Ectodermal cell (in vitro differentiated cells): Measurements from ENCODE around the gene METTL23.
"Not testable (repeated sequence)": the region's sequence is repeated elsewhere in the genome, so short reads cannot be mapped to it uniquely, and the experiment has no call there.

ENCODE experiments used
- H3K27ac ChIP-seq: 2 replicates; pipeline ENCODE4 v1.7.0; 2013; ENCODE audit warnings: mild to moderate bottlenecking, low read depth, low read length; ENCODE audit not compliant: insufficient read depth, poor library complexity, severe bottlenecking
- H3K27me3 ChIP-seq: 2 replicates; pipeline ENCODE4 v1.7.0; 2013; ENCODE audit warnings: mild to moderate bottlenecking, low read length; ENCODE audit not compliant: insufficient read depth, control insufficient read depth, poor library complexity, severe bottlenecking
- H3K36me3 ChIP-seq: one replicate; pipeline ENCODE4 v1.7.0; 2013; ENCODE audit warnings: low read length; ENCODE audit not compliant: control insufficient read depth, insufficient read depth
- H3K4me1 ChIP-seq: one replicate; pipeline ENCODE4 v1.7.0; 2013; ENCODE audit warnings: low read length; ENCODE audit not compliant: control insufficient read depth, insufficient read depth
- H3K4me3 ChIP-seq: 2 replicates; pipeline ENCODE4 v1.7.0; 2013; ENCODE audit warnings: low read depth, low read length, control low read depth; ENCODE audit not compliant: insufficient read depth
- H3K9me3 ChIP-seq: 2 replicates; pipeline ENCODE4 v1.7.0; 2013; ENCODE audit warnings: mild to moderate bottlenecking, low read length, moderate library complexity; ENCODE audit not compliant: control insufficient read depth
- WGBS, 2 experiments: methylation state at CpG; one replicate each; pipeline ENCODE4 v1.1.7; 2013; ENCODE audit warnings: missing lambda C conversion rate in 2 of 2; 5-methylcytosine and 5-hydroxymethylcytosine counted together

METTL23 gene

GRCh38 chr17:76725580-76726230 is 934 bp upstream of the METTL23 start:
- 17 to 18% methylated on average over 38 of the region's 38 CpGs for WGBS, 2 experiments
- Histone ChIP-seq H3K4me3 (peak overlapping the region; percentile 77), H3K27me3 (no peaks in the 10 kb centered on the region), H3K4me1 (peaks cover 5% of the 10 kb centered on the region), H3K9me3 (no peaks in the 10 kb centered on the region), H3K36me3 (peaks cover 5% of the 10 kb centered on the region), H3K27ac (peak overlapping the region; percentile 98)

GRCh38 chr17:76726231-76726775 is 336 bp upstream of the METTL23 start, which contains the start of gene JMJD6:
TSS of gene JMJD6 (minus strand) at chr17:76726606. CDS start at chr17:76726475, 131 bp downstream.
- 0% methylated on average over 60 of the region's 60 CpGs for WGBS, 2 experiments
- peak within 1 kb of the TSS; percentile 77 for H3K4me3 ChIP-seq
- no peaks in the 10 kb centered on the region for H3K27me3 ChIP-seq
- peaks cover 6% of the 10 kb centered on the region for H3K36me3 ChIP-seq
- H3K9me3 ChIP-seq, result no peaks in the 10 kb centered on the region
- peaks cover 5% of the 10 kb centered on the region for H3K4me1 ChIP-seq
- H3K27ac ChIP-seq, result peak within 1 kb of the TSS; percentile 98

- Histone ChIP-seq H3K27me3 (no peaks in the 10 kb centered on the region), H3K9me3 (no peaks in the 10 kb centered on the region), H3K4me3 (peak overlapping the region; percentile 77), H3K36me3 (peaks cover 19% of the 10 kb centered on the region), H3K4me1 (peaks cover 5% of the 10 kb centered on the region), H3K27ac (no peak overlapping the region)
- WGBS, 2 experiments, result 87 to 90% methylated on average over 18 of the region's 18 CpGs
Observed at GRCh38 chr17:76727745-76728456, 1.3 kb downstream of the METTL23 start.

GRCh38 chr17:76731800-76732733 is 5.4 kb downstream of the METTL23 start:
- H3K27ac ChIP-seq, result not testable (repeated sequence)
- WGBS, 2 experiments, result 91 to 95% methylated on average over 13 of the region's 13 CpGs

GRCh38 chr17:76732734-76733617 is 6.3 kb downstream of the METTL23 start:
- H3K4me3 ChIP-seq, result no peak overlapping the region
- H3K27me3 ChIP-seq, result no peaks in the 10 kb centered on the region
- H3K9me3 ChIP-seq, result no peaks in the 10 kb centered on the region
- peaks cover 34% of the 10 kb centered on the region for H3K36me3 ChIP-seq
- 96 to 98% methylated on average over 2 of the region's 3 CpGs for WGBS, 2 experiments
- peaks cover 16% of the 10 kb centered on the region for H3K4me1 ChIP-seq
- H3K27ac ChIP-seq, result no peak overlapping the region

More at GRCh38 chr17:76731800-76732733, 5.4 kb downstream of the METTL23 start:
- H3K27me3 ChIP-seq, H3K4me3 ChIP-seq, H3K9me3 ChIP-seq: not testable (repeated sequence)
- Histone ChIP-seq H3K4me1 (peaks cover 16% of the 10 kb centered on the region), H3K36me3 (peaks cover 34% of the 10 kb centered on the region)

- H3K4me1 ChIP-seq, result peaks cover 16% of the 10 kb centered on the region
- no peaks in the 10 kb centered on the region for H3K27me3 ChIP-seq
- WGBS, 2 experiments, result 100% methylated on average over 1 of the region's 1 CpG; no CpG with 5 or more reads in 1 of the 2 experiments
- H3K27ac ChIP-seq, result no peak overlapping the region
- peaks cover 34% of the 10 kb centered on the region for H3K36me3 ChIP-seq
- no peaks in the 10 kb centered on the region for H3K9me3 ChIP-seq
- H3K4me3 ChIP-seq, result no peak overlapping the region
Observed at GRCh38 chr17:76733618-76733957, 6.9 kb downstream of the METTL23 start.

GRCh38 chr17:76734080-76734840 is 7.6 kb downstream of the METTL23 start:
- H3K27ac ChIP-seq, result no peak overlapping the region
- WGBS, 2 experiments, result 79 to 80% methylated on average over 5 to 7 of the region's 8 CpGs
- H3K4me3 ChIP-seq, result peak overlapping the region; percentile 98
- H3K27me3 ChIP-seq, result no peaks in the 10 kb centered on the region
- H3K36me3 ChIP-seq, result peaks cover 34% of the 10 kb centered on the region
- H3K9me3 ChIP-seq, result no peaks in the 10 kb centered on the region
- H3K4me1 ChIP-seq, result peaks cover 21% of the 10 kb centered on the region

GRCh38 chr17:76735006-76735405 is 8.4 kb downstream of the METTL23 start:
- WGBS, 2 experiments, result 30 to 53% methylated on average over 4 to 5 of the region's 5 CpGs
- Histone ChIP-seq H3K4me3 (peak overlapping the region; percentile 98), H3K36me3 (peaks cover 34% of the 10 kb centered on the region), H3K27me3 (no peaks in the 10 kb centered on the region), H3K4me1 (peaks cover 21% of the 10 kb centered on the region), H3K27ac (no peak overlapping the region), H3K9me3 (no peaks in the 10 kb centered on the region)
